Measurements from ENCODE around the gene LEF1. TPM values are rescaled to one million over a fixed set of nuclear protein-coding genes. Genes with fewer than 3 reads are reported as not detected.

LEF1 gene
- total and polyA plus RNA-seq, 2 experiments from 2014 or later = 0.50 to 0.73 TPM

DNA sequence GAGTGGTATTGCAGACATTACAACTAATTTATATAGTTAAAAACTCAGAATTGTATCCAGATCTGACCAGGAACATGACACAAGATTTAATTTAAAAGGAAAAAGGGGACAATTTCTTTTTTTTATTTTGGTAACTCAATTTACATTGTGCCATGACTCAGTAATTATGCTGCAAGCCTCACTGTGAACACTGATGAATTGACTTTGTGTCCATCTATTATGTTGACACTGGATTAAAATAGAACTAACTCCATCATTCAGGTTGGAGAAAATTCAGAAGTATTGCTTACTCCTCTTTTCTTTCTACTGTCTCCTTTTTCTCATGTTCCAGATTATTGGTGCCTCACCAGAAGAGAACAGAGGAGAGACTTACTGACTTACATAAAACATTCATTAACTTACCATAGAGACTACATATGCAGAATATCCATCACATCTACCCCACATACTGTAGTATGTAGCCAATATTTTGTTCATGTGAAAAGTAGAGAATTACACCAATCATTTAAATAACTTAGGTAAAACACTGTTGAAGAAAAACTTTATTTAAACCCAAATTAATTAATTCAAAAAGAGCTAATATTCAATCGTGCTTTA lies 15.8 kb upstream of the LEF1 start:
- H3K4me1 Mint-ChIP-seq = peaks cover 14% of the 10 kb centered on the region; the same call in 2 of the 3 replicates
- no peak for ATAC-seq

DNA sequence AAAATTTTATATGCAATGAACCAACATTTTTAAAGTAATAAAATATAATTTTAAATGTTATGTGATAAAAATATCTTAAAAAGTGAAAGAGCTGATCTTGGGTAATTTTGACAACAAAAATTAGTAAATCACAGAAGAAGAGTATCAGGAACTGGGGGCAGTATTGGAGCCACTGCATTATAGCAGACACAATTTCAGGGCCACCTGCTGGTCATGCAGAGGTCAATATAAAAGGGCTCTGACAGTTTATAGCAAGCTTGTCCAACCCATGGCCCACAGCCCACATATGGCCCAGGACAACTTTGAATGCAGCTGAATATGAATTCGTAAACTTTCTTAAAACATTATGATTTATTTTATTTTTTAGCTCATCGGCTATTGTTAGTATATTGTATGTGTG lies 13.0 kb upstream of the LEF1 start:
- no peak overlapping the region for H3K4me3 ChIP-seq
- DNase-seq (ENCODE audit: low spot score) (no peak), ATAC-seq (peak; percentile 30; the same call in 1 of the 3 replicates)
- no peaks in the 10 kb centered on the region for H3K9me2 ChIP-seq (ENCODE audit: insufficient read depth)
- no peaks in the 10 kb centered on the region for H3K79me2 ChIP-seq (replicated peaks; ENCODE audit: insufficient read depth)
- Mint-ChIP-seq H3K4me1 (peaks cover 4% of the 10 kb centered on the region; the same call in 2 of the 3 replicates), H3K4me3 (no peak overlapping the region), H3K36me3 (ENCODE audit: low read depth) (no peaks in the 10 kb centered on the region), H3K9me3 (no peaks in the 10 kb centered on the region), H3K27me3 (ENCODE audit: insufficient read depth, low read depth, poor library complexity) (peaks cover 6% of the 10 kb centered on the region), H3K27ac (no peak overlapping the region)
- H3K4me1 ChIP-seq (ENCODE audit: insufficient read depth) = no peaks in the 10 kb centered on the region
- peaks cover 22% of the 10 kb centered on the region for H3K27me3 ChIP-seq (ENCODE audit: insufficient read depth)
- H2AFZ ChIP-seq = no peak overlapping the region
- H3K27ac ChIP-seq (ENCODE audit: low read depth) = no peak overlapping the region
- no peak overlapping the region for H3K4me2 ChIP-seq
- 0 out of 2 replicates have a peak, but pooled peaks cover 2% of the 10 kb centered on the region for H4K20me1 ChIP-seq (replicated peaks; ENCODE audit: insufficient read depth)
- H3K36me3 ChIP-seq (ENCODE audit: insufficient read depth) = no peaks in the 10 kb centered on the region
- H3F3A ChIP-seq (replicated peaks; ENCODE audit: low read depth) = no peaks in the 10 kb centered on the region
- no peak for TF ChIP-seq STAT1 (IDR thresholded peaks at IDR 0.05; ENCODE audit: unreplicated experiment)
- no peak for TF ChIP-seq NANOG (IDR thresholded peaks at IDR 0.05; ENCODE audit: borderline replicate concordance)
- TF ChIP-seq, protein P1, sequence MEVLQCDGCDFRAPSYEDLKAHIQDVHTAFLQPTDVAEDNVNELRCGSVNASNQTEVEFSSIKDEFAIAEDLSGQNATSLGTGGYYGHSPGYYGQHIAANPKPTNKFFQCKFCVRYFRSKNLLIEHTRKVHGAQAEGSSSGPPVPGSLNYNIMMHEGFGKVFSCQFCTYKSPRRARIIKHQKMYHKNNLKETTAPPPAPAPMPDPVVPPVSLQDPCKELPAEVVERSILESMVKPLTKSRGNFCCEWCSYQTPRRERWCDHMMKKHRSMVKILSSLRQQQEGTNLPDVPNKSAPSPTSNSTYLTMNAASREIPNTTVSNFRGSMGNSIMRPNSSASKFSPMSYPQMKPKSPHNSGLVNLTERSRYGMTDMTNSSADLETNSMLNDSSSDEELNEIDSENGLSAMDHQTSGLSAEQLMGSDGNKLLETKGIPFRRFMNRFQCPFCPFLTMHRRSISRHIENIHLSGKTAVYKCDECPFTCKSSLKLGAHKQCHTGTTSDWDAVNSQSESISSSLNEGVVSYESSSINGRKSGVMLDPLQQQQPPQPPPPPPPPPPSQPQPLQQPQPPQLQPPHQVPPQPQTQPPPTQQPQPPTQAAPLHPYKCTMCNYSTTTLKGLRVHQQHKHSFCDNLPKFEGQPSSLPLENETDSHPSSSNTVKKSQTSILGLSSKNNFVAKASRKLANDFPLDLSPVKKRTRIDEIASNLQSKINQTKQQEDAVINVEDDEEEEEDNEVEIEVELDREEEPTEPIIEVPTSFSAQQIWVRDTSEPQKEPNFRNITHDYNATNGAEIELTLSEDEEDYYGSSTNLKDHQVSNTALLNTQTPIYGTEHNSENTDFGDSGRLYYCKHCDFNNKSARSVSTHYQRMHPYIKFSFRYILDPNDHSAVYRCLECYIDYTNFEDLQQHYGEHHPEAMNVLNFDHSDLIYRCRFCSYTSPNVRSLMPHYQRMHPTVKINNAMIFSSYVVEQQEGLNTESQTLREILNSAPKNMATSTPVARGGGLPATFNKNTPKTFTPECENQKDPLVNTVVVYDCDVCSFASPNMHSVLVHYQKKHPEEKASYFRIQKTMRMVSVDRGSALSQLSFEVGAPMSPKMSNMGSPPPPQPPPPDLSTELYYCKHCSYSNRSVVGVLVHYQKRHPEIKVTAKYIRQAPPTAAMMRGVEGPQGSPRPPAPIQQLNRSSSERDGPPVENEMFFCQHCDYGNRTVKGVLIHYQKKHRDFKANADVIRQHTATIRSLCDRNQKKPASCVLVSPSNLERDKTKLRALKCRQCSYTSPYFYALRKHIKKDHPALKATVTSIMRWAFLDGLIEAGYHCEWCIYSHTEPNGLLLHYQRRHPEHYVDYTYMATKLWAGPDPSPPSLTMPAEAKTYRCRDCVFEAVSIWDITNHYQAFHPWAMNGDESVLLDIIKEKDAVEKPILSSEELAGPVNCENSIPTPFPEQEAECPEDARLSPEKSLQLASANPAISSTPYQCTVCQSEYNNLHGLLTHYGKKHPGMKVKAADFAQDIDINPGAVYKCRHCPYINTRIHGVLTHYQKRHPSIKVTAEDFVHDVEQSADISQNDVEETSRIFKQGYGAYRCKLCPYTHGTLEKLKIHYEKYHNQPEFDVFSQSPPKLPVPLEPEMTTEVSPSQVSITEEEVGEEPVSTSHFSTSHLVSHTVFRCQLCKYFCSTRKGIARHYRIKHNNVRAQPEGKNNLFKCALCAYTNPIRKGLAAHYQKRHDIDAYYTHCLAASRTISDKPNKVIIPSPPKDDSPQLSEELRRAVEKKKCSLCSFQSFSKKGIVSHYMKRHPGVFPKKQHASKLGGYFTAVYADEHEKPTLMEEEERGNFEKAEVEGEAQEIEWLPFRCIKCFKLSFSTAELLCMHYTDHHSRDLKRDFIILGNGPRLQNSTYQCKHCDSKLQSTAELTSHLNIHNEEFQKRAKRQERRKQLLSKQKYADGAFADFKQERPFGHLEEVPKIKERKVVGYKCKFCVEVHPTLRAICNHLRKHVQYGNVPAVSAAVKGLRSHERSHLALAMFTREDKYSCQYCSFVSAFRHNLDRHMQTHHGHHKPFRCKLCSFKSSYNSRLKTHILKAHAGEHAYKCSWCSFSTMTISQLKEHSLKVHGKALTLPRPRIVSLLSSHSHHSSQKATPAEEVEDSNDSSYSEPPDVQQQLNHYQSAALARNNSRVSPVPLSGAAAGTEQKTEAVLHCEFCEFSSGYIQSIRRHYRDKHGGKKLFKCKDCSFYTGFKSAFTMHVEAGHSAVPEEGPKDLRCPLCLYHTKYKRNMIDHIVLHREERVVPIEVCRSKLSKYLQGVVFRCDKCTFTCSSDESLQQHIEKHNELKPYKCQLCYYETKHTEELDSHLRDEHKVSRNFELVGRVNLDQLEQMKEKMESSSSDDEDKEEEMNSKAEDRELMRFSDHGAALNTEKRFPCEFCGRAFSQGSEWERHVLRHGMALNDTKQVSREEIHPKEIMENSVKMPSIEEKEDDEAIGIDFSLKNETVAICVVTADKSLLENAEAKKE (CRISPR knock-in tag; IDR thresholded peaks at IDR 0.05) = no peak
- TF ChIP-seq JUNB (IDR thresholded peaks at IDR 0.05; ENCODE audit: unreplicated experiment) = no peak

More for the DNA sequence above, 15.8 kb upstream of the LEF1 start:
- H3K4me1 ChIP-seq (ENCODE audit: insufficient read depth) = peaks cover 9% of the 10 kb centered on the region; the same call in 1 of the 2 replicates
- H3K27ac ChIP-seq (ENCODE audit: low read depth) = no peak overlapping the region
- H3K27me3 ChIP-seq (ENCODE audit: insufficient read depth) = peaks cover 23% of the 10 kb centered on the region
- H3K9me2 ChIP-seq (ENCODE audit: insufficient read depth) = no peaks in the 10 kb centered on the region
- H2AFZ ChIP-seq = no peak overlapping the region
- H3K27me3 Mint-ChIP-seq (ENCODE audit: insufficient read depth, low read depth, poor library complexity) = peaks cover 8% of the 10 kb centered on the region
- no peaks in the 10 kb centered on the region for H3F3A ChIP-seq (replicated peaks; ENCODE audit: low read depth)
- H3K4me2 ChIP-seq = no peak overlapping the region
- no peak overlapping the region for H3K4me3 Mint-ChIP-seq
- no peaks in the 10 kb centered on the region for H3K36me3 ChIP-seq (ENCODE audit: insufficient read depth)
- H4K20me1 ChIP-seq (replicated peaks; ENCODE audit: insufficient read depth) = 0 out of 2 replicates have a peak, but pooled peaks cover 2% of the 10 kb centered on the region
- TF ChIP-seq, protein P2, sequence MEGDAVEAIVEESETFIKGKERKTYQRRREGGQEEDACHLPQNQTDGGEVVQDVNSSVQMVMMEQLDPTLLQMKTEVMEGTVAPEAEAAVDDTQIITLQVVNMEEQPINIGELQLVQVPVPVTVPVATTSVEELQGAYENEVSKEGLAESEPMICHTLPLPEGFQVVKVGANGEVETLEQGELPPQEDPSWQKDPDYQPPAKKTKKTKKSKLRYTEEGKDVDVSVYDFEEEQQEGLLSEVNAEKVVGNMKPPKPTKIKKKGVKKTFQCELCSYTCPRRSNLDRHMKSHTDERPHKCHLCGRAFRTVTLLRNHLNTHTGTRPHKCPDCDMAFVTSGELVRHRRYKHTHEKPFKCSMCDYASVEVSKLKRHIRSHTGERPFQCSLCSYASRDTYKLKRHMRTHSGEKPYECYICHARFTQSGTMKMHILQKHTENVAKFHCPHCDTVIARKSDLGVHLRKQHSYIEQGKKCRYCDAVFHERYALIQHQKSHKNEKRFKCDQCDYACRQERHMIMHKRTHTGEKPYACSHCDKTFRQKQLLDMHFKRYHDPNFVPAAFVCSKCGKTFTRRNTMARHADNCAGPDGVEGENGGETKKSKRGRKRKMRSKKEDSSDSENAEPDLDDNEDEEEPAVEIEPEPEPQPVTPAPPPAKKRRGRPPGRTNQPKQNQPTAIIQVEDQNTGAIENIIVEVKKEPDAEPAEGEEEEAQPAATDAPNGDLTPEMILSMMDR (conservative IDR thresholded peaks at IDR 0.05; ENCODE audit: low read depth in 2 of 2) = no peak
- TF ChIP-seq EZH2phosphoT487 (IDR thresholded peaks at IDR 0.05; ENCODE audit: unreplicated experiment) (no peak), STAT1 (IDR thresholded peaks at IDR 0.05; ENCODE audit: unreplicated experiment) (no peak), CREB1 (CRISPR knock-in tag; IDR thresholded peaks at IDR 0.05; ENCODE audit: low read depth) (no peak), POLR2AphosphoS5 (IDR thresholded peaks at IDR 0.05; ENCODE audit: low read depth) (no peak), ETS1 (IDR thresholded peaks at IDR 0.05) (no peak)
- H3K27ac Mint-ChIP-seq = no peak overlapping the region
- H3K4me3 ChIP-seq = no peak overlapping the region
- no peaks in the 10 kb centered on the region for H3K79me2 ChIP-seq (replicated peaks; ENCODE audit: insufficient read depth)
- no peak for DNase-seq (ENCODE audit: low spot score)
- H3K36me3 Mint-ChIP-seq (ENCODE audit: low read depth) = no peaks in the 10 kb centered on the region
- H3K9me3 Mint-ChIP-seq = no peaks in the 10 kb centered on the region

Measured in GM23338 (cell line).